ENCODE measurements around the gene MUC21. TPM values are rescaled to one million over a fixed set of nuclear protein-coding genes. Genes with fewer than 3 reads are reported as not detected.

MUC21 gene
- total RNA-seq, 1 experiment from 2014 or later, result not detected

GRCh38 chr6:30942338-30943060 lies 41.0 kb upstream of the MUC21 start:
- H2AFZ ChIP-seq (ENCODE audit: low read length), result peak overlapping the region; percentile 71
- ChIA-PET CTCF (interaction anchor here (0.6 to 2.0 kb wide), 6 partner anchors 16 to 145 kb away, joined by 3 to 31 read pairs (median 8); no protein-coding TSS in a partner anchor), POLR2A (ENCODE audit: unreplicated experiment) (interaction anchor here (0.6 kb wide), 1 partner anchor 128 kb away, joined by 3 read pairs; no protein-coding TSS in a partner anchor)
- DNase-seq, result peak; percentile 96
- intact Hi-C loops (cut with micrococcal nuclease), result loop anchor here (1.0 to 2.0 kb wide), 3 partner anchors 100 to 128 kb away; no protein-coding TSS in a partner anchor
- no TSS peak for BruUV-seq (replicated peaks)
- no peaks in the 10 kb centered on the region for H4K20me1 ChIP-seq (ENCODE audit: low read length)
- H3K9ac ChIP-seq (ENCODE audit: low read length), result no peak overlapping the region
- ATAC-seq, result peak; percentile 94
- H3K27ac ChIP-seq (ENCODE audit: low read length), result no peak overlapping the region
- H3F3A ChIP-seq (ENCODE audit: low read length, unreplicated experiment), result no peaks in the 10 kb centered on the region
- TF ChIP-seq EZH2 (IDR thresholded peaks at IDR 0.05; ENCODE audit: low read length, unreplicated experiment), result no peak
- peak; percentile 80 for TF ChIP-seq CTCF (conservative IDR thresholded peaks at IDR 0.05; ENCODE audit: low read depth, low read length)
- TF ChIP-seq EZH2phosphoT487 (IDR thresholded peaks at IDR 0.05; ENCODE audit: borderline replicate concordance, low read length), result no peak
- H3K4me3 ChIP-seq (ENCODE audit: low read length), result no peak overlapping the region
- H3K4me2 ChIP-seq (ENCODE audit: low read length), result peak overlapping the region; percentile 46
- H3K9me2 ChIP-seq (replicated peaks; ENCODE audit: low read length), result no peaks in the 10 kb centered on the region
- no peaks in the 10 kb centered on the region for H3K9me3 ChIP-seq (ENCODE audit: low read length)
- H3K27me3 ChIP-seq (ENCODE audit: low read length), result no peaks in the 10 kb centered on the region
- H3K4me1 ChIP-seq (ENCODE audit: insufficient read depth, low read length), result peaks cover 9% of the 10 kb centered on the region; the same call in 1 of the 2 replicates
- no peaks in the 10 kb centered on the region for H3K79me2 ChIP-seq (ENCODE audit: low read length)
- no peaks in the 10 kb centered on the region for H3K36me3 ChIP-seq (ENCODE audit: low read depth, low read length)

GRCh38 chr6:30944051-30944450 lies 39.5 kb upstream of the MUC21 start:
- TF ChIP-seq EZH2phosphoT487 (IDR thresholded peaks at IDR 0.05; ENCODE audit: borderline replicate concordance, low read length) (no peak), EZH2 (IDR thresholded peaks at IDR 0.05; ENCODE audit: low read length, unreplicated experiment) (no peak), CTCF (conservative IDR thresholded peaks at IDR 0.05; ENCODE audit: low read depth, low read length) (no peak)
- Histone ChIP-seq H3K27me3 (ENCODE audit: low read length) (no peaks in the 10 kb centered on the region), H3K9me3 (ENCODE audit: low read length) (no peaks in the 10 kb centered on the region), H3K27ac (ENCODE audit: low read length) (no peak overlapping the region), H3K9ac (ENCODE audit: low read length) (no peak overlapping the region), H4K20me1 (ENCODE audit: low read length) (no peaks in the 10 kb centered on the region), H3K4me1 (ENCODE audit: insufficient read depth, low read length) (peaks cover 9% of the 10 kb centered on the region; the same call in 1 of the 2 replicates), H3K4me3 (ENCODE audit: low read length) (no peak overlapping the region), H3K36me3 (ENCODE audit: low read depth, low read length) (no peaks in the 10 kb centered on the region), H2AFZ (ENCODE audit: low read length) (no peak overlapping the region), H3K4me2 (ENCODE audit: low read length) (no peak overlapping the region), H3K9me2 (replicated peaks; ENCODE audit: low read length) (no peaks in the 10 kb centered on the region), H3F3A (ENCODE audit: low read length, unreplicated experiment) (no peaks in the 10 kb centered on the region), H3K79me2 (ENCODE audit: low read length) (no peaks in the 10 kb centered on the region)
- ChIA-PET POLR2A (ENCODE audit: unreplicated experiment) (no interaction called here), CTCF (no interaction called here)
- intact Hi-C loops (cut with micrococcal nuclease), result no loop called here
- BruUV-seq (replicated peaks), result no TSS peak
- no peak for DNase-seq
- ATAC-seq, result no peak

- no peak for DNase-seq
- H3K9ac ChIP-seq (ENCODE audit: low read length), result no peak overlapping the region
- no peak overlapping the region for H3K27ac ChIP-seq (ENCODE audit: low read length)
- no TSS peak for BruUV-seq (replicated peaks)
- H4K20me1 ChIP-seq (ENCODE audit: low read length), result no peaks in the 10 kb centered on the region
- no peak overlapping the region for H3K4me2 ChIP-seq (ENCODE audit: low read length)
- ChIA-PET POLR2A (ENCODE audit: unreplicated experiment) (no interaction called here), CTCF (no interaction called here)
- intact Hi-C loops (cut with micrococcal nuclease), result no loop called here
- no peak for ATAC-seq
- peaks cover 9% of the 10 kb centered on the region; the same call in 1 of the 2 replicates for H3K4me1 ChIP-seq (ENCODE audit: insufficient read depth, low read length)
- H3K9me3 ChIP-seq (ENCODE audit: low read length), result no peaks in the 10 kb centered on the region
- no peak overlapping the region for H2AFZ ChIP-seq (ENCODE audit: low read length)
- TF ChIP-seq EZH2phosphoT487 (IDR thresholded peaks at IDR 0.05; ENCODE audit: borderline replicate concordance, low read length) (no peak), CTCF (conservative IDR thresholded peaks at IDR 0.05; ENCODE audit: low read depth, low read length) (no peak), EZH2 (IDR thresholded peaks at IDR 0.05; ENCODE audit: low read length, unreplicated experiment) (no peak)
- H3K4me3 ChIP-seq (ENCODE audit: low read length), result no peak overlapping the region
- no peaks in the 10 kb centered on the region for H3F3A ChIP-seq (ENCODE audit: low read length, unreplicated experiment)
- H3K79me2 ChIP-seq (ENCODE audit: low read length), result no peaks in the 10 kb centered on the region
- no peaks in the 10 kb centered on the region for H3K9me2 ChIP-seq (replicated peaks; ENCODE audit: low read length)
- no peaks in the 10 kb centered on the region for H3K27me3 ChIP-seq (ENCODE audit: low read length)
- H3K36me3 ChIP-seq (ENCODE audit: low read depth, low read length), result no peaks in the 10 kb centered on the region
Observed at GRCh38 chr6:30945281-30945680, 38.2 kb upstream of the MUC21 start.

Measured in PC-3 (cell line).